Astrocyte (in vitro differentiated cells and primary cell): Measurements from ENCODE around the gene SH2B3.

ENCODE experiments used
- EZH2 ChIP-seq: IDR thresholded peaks from 2 replicates; pipeline ENCODE4 v1.6.1; 2012; ENCODE audit warnings: mild to moderate bottlenecking, low read length, inconsistent platforms; ENCODE audit not compliant: insufficient read depth
- TF ChIP-seq, protein P1 (sequence below): IDR thresholded peaks from 2 replicates; pipeline ENCODE4 v1.5.1; 2011; ENCODE audit warnings: low read depth, mild to moderate bottlenecking, inconsistent platforms, low read length, moderate library complexity; ENCODE audit not compliant: insufficient read depth

DNA sequence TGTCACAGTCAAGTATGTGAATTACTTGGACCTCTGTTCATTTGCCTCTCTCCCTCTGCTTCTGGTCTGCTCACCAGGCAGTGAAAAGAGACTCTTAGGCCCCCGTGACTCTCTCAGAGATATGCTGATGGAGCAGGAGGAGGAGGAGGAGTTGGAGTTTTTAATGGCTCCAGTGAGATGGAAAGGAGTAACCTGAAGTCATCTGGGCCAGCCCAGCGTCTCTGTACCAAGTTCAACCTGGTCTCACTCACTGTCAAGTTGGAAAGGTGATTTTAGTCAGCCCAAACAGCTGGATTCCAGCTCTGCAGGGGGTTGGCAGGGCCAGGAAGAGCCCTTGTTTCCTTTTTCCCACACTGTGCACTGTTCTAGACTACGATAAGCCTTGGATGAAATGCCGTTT, 48.6 kb downstream of the SH2B3 start:
- TF ChIP-seq, protein P1, sequence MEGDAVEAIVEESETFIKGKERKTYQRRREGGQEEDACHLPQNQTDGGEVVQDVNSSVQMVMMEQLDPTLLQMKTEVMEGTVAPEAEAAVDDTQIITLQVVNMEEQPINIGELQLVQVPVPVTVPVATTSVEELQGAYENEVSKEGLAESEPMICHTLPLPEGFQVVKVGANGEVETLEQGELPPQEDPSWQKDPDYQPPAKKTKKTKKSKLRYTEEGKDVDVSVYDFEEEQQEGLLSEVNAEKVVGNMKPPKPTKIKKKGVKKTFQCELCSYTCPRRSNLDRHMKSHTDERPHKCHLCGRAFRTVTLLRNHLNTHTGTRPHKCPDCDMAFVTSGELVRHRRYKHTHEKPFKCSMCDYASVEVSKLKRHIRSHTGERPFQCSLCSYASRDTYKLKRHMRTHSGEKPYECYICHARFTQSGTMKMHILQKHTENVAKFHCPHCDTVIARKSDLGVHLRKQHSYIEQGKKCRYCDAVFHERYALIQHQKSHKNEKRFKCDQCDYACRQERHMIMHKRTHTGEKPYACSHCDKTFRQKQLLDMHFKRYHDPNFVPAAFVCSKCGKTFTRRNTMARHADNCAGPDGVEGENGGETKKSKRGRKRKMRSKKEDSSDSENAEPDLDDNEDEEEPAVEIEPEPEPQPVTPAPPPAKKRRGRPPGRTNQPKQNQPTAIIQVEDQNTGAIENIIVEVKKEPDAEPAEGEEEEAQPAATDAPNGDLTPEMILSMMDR: no peak
- no peak for TF ChIP-seq EZH2
